GM12891 (cell line): ENCODE data around the gene RWDD1.

ENCODE experiments used
- DNase-seq: peaks from one replicate; pipeline ENCODE4 v3.0.0; 2011; ENCODE audit warnings: low spot score; ENCODE audit not compliant: insufficient read length
- FAIRE-seq: peaks from 2 replicates; lab custom pipeline; 2011; peaks lifted over from hg19 to GRCh38; lab: Jason Lieb, UNC
- PAX5 ChIP-seq: IDR thresholded peaks from 2 replicates; pipeline ENCODE4 v1.6.1; 2011; ENCODE audit warnings: low read length, moderate library complexity, mild to moderate bottlenecking; ENCODE audit not compliant: insufficient read depth, severe bottlenecking
- POLR2A ChIP-seq: IDR thresholded peaks from 2 replicates; pipeline ENCODE4 v1.6.1; 2011; ENCODE audit warnings: low read depth, low read length, control low read depth
- POLR2AphosphoS5 ChIP-seq: IDR thresholded peaks from 2 replicates; pipeline ENCODE4 v1.6.1; 2011; ENCODE audit warnings: low read depth, low read length, control low read depth
- POU2F2 ChIP-seq: IDR thresholded peaks from 2 replicates; pipeline ENCODE4 v1.6.1; 2011; ENCODE audit warnings: low read depth, mild to moderate bottlenecking, control low read depth, low read length, moderate library complexity
- SPI1 ChIP-seq: IDR thresholded peaks from 2 replicates; pipeline ENCODE4 v1.6.1; 2011; ENCODE audit warnings: low read depth, low read length, control low read depth
- TAF1 ChIP-seq: IDR thresholded peaks from 2 replicates; pipeline ENCODE4 v1.6.1; 2011; ENCODE audit warnings: low read depth, low read length, control low read depth

The RWDD1 gene

GRCh38 chr6:116568111-116568510, 3.2 kb upstream of the RWDD1 start:
- FAIRE-seq (no peak), DNase-seq (no peak)
- TF ChIP-seq POLR2AphosphoS5: no peak
- TF ChIP-seq PAX5: no peak

- TF ChIP-seq TAF1: no peak
- TF ChIP-seq SPI1: no peak
- no peak for TF ChIP-seq POU2F2
- TF ChIP-seq POLR2A: no peak
- TF ChIP-seq PAX5: no peak
- TF ChIP-seq POLR2AphosphoS5: no peak
- DNase-seq (no peak), FAIRE-seq (no peak)
Observed at GRCh38 chr6:116568821-116569755, 2.2 kb upstream of the RWDD1 start.

- DNase-seq (no peak), FAIRE-seq (no peak)
- TF ChIP-seq SPI1 (no peak), POLR2AphosphoS5 (no peak), POU2F2 (no peak), PAX5 (no peak), TAF1 (no peak), POLR2A (no peak)
Observed at GRCh38 chr6:116571683-116572000, 338 bp downstream of the RWDD1 start.

- TF ChIP-seq POU2F2: no peak
- TF ChIP-seq POLR2A: no peak
- TF ChIP-seq SPI1: no peak
- TF ChIP-seq PAX5: no peak
- no peak for TF ChIP-seq TAF1
- no peak for TF ChIP-seq POLR2AphosphoS5
- FAIRE-seq: no peak
- DNase-seq: no peak
Observed at GRCh38 chr6:116572162-116572561, 858 bp downstream of the RWDD1 start.

- FAIRE-seq: no peak
- TF ChIP-seq POLR2AphosphoS5 (no peak), SPI1 (no peak), POU2F2 (no peak), POLR2A (no peak), PAX5 (no peak), TAF1 (no peak)
- DNase-seq: no peak
Observed at GRCh38 chr6:116575227-116575626, 3.9 kb downstream of the RWDD1 start.

- DNase-seq: no peak
- no peak for FAIRE-seq
- TF ChIP-seq POLR2AphosphoS5: no peak
- no peak for TF ChIP-seq POU2F2
- no peak for TF ChIP-seq TAF1
- no peak for TF ChIP-seq POLR2A
- no peak for TF ChIP-seq PAX5
- no peak for TF ChIP-seq SPI1
Observed at GRCh38 chr6:116577486-116577885, 6.2 kb downstream of the RWDD1 start.

- FAIRE-seq (no peak), DNase-seq (no peak)
- TF ChIP-seq POLR2AphosphoS5 (no peak), POLR2A (no peak), PAX5 (no peak), SPI1 (no peak), TAF1 (no peak), POU2F2 (no peak)
Observed at GRCh38 chr6:116578335-116578734, 7.0 kb downstream of the RWDD1 start.

GRCh38 chr6:116579143-116579542, 7.8 kb downstream of the RWDD1 start:
- no peak for DNase-seq
- no peak for TF ChIP-seq POU2F2
- TF ChIP-seq SPI1: no peak
- no peak for TF ChIP-seq PAX5
- no peak for TF ChIP-seq POLR2AphosphoS5
- no peak for TF ChIP-seq POLR2A
- no peak for TF ChIP-seq TAF1
- no peak for FAIRE-seq

GRCh38 chr6:116580198-116580597, 8.9 kb downstream of the RWDD1 start:
- TF ChIP-seq SPI1 (no peak), POU2F2 (no peak), TAF1 (no peak), POLR2A (no peak), PAX5 (no peak), POLR2AphosphoS5 (no peak)
- DNase-seq (no peak), FAIRE-seq (no peak)

GRCh38 chr6:116586276-116586675, 15.0 kb downstream of the RWDD1 start:
- no peak for FAIRE-seq
- no peak for DNase-seq
- TF ChIP-seq SPI1: no peak
